Endothelial cell of umbilical vein (primary cell): ENCODE data around the gene ZNF222. TPM values are rescaled to one million over a fixed set of nuclear protein-coding genes. Genes with fewer than 3 reads are reported as not detected.

ENCODE experiments used
- BruUV-seq: library from RNA; stranded (reverse); fragments of 400-500 nt; replicated peaks from 2 replicates; lab custom pipeline; 2021; lab: Mats Ljungman, UMichigan
- CTCF ChIA-PET: fragments of 300-600, 350-600 bp; sonication (Branson Sonifier 250); formaldehyde crosslinking; loops from one replicate; lab custom pipeline; 2021; ENCODE audit warnings: antibody characterized with exemption, inconsistent platforms; lab: Charles Lee
- POLR2A ChIA-PET: fragments of 300-600, 350-600 bp; sonication (Branson Sonifier 250); formaldehyde crosslinking; loops from one replicate; lab custom pipeline; 2021; ENCODE audit warnings: antibody characterized with exemption, inconsistent platforms; lab: Charles Lee
- DNase-seq: peaks from one replicate; pipeline ENCODE4 v3.0.0-alpha.2; 2011; ENCODE audit warnings: low read depth, low spot score
- FAIRE-seq: peaks from 2 replicates; lab custom pipeline; 2011; peaks lifted over from hg19 to GRCh38; lab: Jason Lieb, UNC
- H2AFZ ChIP-seq: 2 replicates; pipeline ENCODE4 v1.6.0; 2012; ENCODE audit warnings: low read depth, low read length, control low read depth, inconsistent platforms
- H3K27ac ChIP-seq: 2 replicates; pipeline ENCODE4 v1.5.1; 2011; ENCODE audit warnings: low read depth, mild to moderate bottlenecking, control low read depth, low read length, moderate library complexity; ENCODE audit not compliant: insufficient read depth
- H3K27me3 ChIP-seq, 2 experiments: 2 replicates each; pipeline versions ENCODE4 v1.6.0 to v1.6.1; 2011; ENCODE audit warnings: low read length in 2 of 2, mixed read lengths in 1 of 2; ENCODE audit not compliant: control insufficient read depth in 2 of 2, insufficient read depth in 2 of 2
- H3K36me3 ChIP-seq, 2 experiments: 2 replicates in 1 of 2; 3 replicates in 1 of 2; pipeline ENCODE4 v1.5.1; 2011; ENCODE audit warnings: low read length in 2 of 2, mild to moderate bottlenecking in 1 of 2, moderate library complexity in 1 of 2; ENCODE audit not compliant: control insufficient read depth in 2 of 2, insufficient read depth in 2 of 2; ENCODE audit errors: extremely low read depth in 1 of 2
- H3K4me1 ChIP-seq: 3 replicates; pipeline ENCODE4 v1.5.1; 2011; ENCODE audit warnings: mild to moderate bottlenecking, low read length; ENCODE audit not compliant: control insufficient read depth, insufficient read depth; ENCODE audit errors: extremely low read depth
- H3K4me2 ChIP-seq: 2 replicates; pipeline ENCODE4 v1.6.1; 2011; ENCODE audit warnings: low read length, control low read depth, mixed read lengths; ENCODE audit not compliant: insufficient read depth
- H3K4me3 ChIP-seq, 3 experiments: fragments of 200-600 bp in 1 of 3; sonication (generic), shearing (Covaris generic) in 1 of 3; replicated peaks in 1 of 3; 2 replicates each; pipeline ENCODE4 v1.5.1; 2011 to 2016; ENCODE audit warnings: control low read depth in 3 of 3, low read length in 3 of 3, mild to moderate bottlenecking in 2 of 3, inconsistent platforms in 1 of 3, low read depth in 1 of 3, moderate library complexity in 1 of 3; ENCODE audit not compliant: insufficient read depth in 1 of 3
- H3K79me2 ChIP-seq: 2 replicates; pipeline ENCODE4 v1.6.0; 2012; ENCODE audit warnings: low read length, inconsistent platforms; ENCODE audit not compliant: control insufficient read depth, insufficient read depth
- H3K9ac ChIP-seq: replicated peaks from 2 replicates; pipeline ENCODE3; 2011; ENCODE audit warnings: low read length, control low read depth; ENCODE audit not compliant: insufficient read depth; ENCODE audit errors: extremely low read depth
- H3K9me1 ChIP-seq: replicated peaks from 3 replicates; pipeline ENCODE4 v1.6.0; 2011; ENCODE audit warnings: mild to moderate bottlenecking, low read length; ENCODE audit not compliant: control insufficient read depth, insufficient read depth; ENCODE audit errors: extremely low read depth
- H3K9me3 ChIP-seq: replicated peaks from 2 replicates; pipeline ENCODE4 v1.5.1; 2012; ENCODE audit warnings: low read length, inconsistent platforms; ENCODE audit not compliant: control insufficient read depth, insufficient read depth
- H4K20me1 ChIP-seq: replicated peaks from 2 replicates; pipeline ENCODE3; 2011; ENCODE audit warnings: mild to moderate bottlenecking, low read length; ENCODE audit not compliant: control insufficient read depth, insufficient read depth; ENCODE audit errors: extremely low read depth
- EZH2 ChIP-seq: IDR thresholded peaks from 2 replicates; pipeline ENCODE4 v1.6.1; 2012; ENCODE audit warnings: borderline replicate concordance, low read depth, mild to moderate bottlenecking, moderate library complexity, low read length, inconsistent platforms; ENCODE audit not compliant: severe bottlenecking
- FOS ChIP-seq: IDR thresholded peaks from 2 replicates; pipeline ENCODE4 v1.6.1; 2011; ENCODE audit warnings: mild to moderate bottlenecking, low read length, moderate library complexity, borderline replicate concordance; ENCODE audit not compliant: insufficient read depth
- GATA2 ChIP-seq: IDR thresholded peaks from 2 replicates; pipeline ENCODE4 v1.7.0; 2011; ENCODE audit warnings: low read depth, mild to moderate bottlenecking, moderate library complexity, mixed read lengths, low read length; ENCODE audit not compliant: insufficient read length, insufficient read depth
- JUN ChIP-seq: IDR thresholded peaks from 2 replicates; pipeline ENCODE4 v1.6.1; 2011; ENCODE audit warnings: borderline replicate concordance, low read depth; ENCODE audit not compliant: insufficient read length, insufficient read depth
- MYC ChIP-seq: IDR thresholded peaks from one replicate; pipeline ENCODE4 v1.6.1; 2011; ENCODE audit warnings: mild to moderate bottlenecking, low read depth, low read length
- POLR2A ChIP-seq: IDR thresholded peaks from 2 replicates; pipeline ENCODE4 v1.6.1; 2012; ENCODE audit warnings: low read depth, mild to moderate bottlenecking, control low read depth, low read length
- POLR2AphosphoS5 ChIP-seq: IDR thresholded peaks from 2 replicates; pipeline ENCODE4 v1.6.1; 2012; ENCODE audit warnings: low read depth, mild to moderate bottlenecking, control low read depth, low read length, moderate library complexity; ENCODE audit not compliant: insufficient read depth
- dilution Hi-C: fragments of 300-500 bp; cut with MboI; formaldehyde crosslinking; loops from one replicate; pipeline ENCODE4 v1.15.0; 2019; ENCODE audit warnings: low sequenced_read_pairs; ENCODE audit not compliant: extremely low pct_ligation_motif_present
- intact Hi-C: fragments of 100-400 bp; cut with micrococcal nuclease; formaldehyde crosslinking; loops from one replicate; pipeline ENCODE4 v1.10.0; 2022
- polyA plus RNA-seq, 4 experiments: library from polyadenylated mRNA; depleted of rRNA in 3 of 4; stranded (reverse) in 3 of 4; unstranded in 1 of 4; fragments of >200 nt; gene quantifications; 2 replicates each; pipeline versions ENCODE4 v1.2.1 to v1.2.3, GENCODE V29; 2011 to 2012; ENCODE audit warnings: missing spikeins in 1 of 4
- total RNA-seq: library from RNA; stranded (reverse); gene quantifications from 2 replicates; pipeline ENCODE4 v1.2.3, GENCODE V29; 2021
- TF ChIP-seq, protein P1 (sequence below): IDR thresholded peaks from 2 replicates; pipeline ENCODE4 v1.6.1; 2011; ENCODE audit not compliant: insufficient read depth, insufficient read length
- TF ChIP-seq, protein P2 (sequence below), 2 donors: IDR thresholded peaks; 1 replicate in 1 of 2; 2 replicates in 1 of 2; pipeline ENCODE4 v1.5.1; 2011; ENCODE audit warnings: low read length in 2 of 2, mild to moderate bottlenecking in 2 of 2, moderate library complexity in 2 of 2, control low read depth in 1 of 2, inconsistent platforms in 1 of 2, low read depth in 1 of 2; ENCODE audit not compliant: insufficient read depth in 1 of 2; ENCODE audit errors: extremely low read depth in 1 of 2

ZNF222 gene
- total and polyA plus RNA-seq, 2 donors (not counting 3 experiments of a cell fraction or from before 2014, with no cell fraction given): 2.2 to 5.2 TPM

DNA sequence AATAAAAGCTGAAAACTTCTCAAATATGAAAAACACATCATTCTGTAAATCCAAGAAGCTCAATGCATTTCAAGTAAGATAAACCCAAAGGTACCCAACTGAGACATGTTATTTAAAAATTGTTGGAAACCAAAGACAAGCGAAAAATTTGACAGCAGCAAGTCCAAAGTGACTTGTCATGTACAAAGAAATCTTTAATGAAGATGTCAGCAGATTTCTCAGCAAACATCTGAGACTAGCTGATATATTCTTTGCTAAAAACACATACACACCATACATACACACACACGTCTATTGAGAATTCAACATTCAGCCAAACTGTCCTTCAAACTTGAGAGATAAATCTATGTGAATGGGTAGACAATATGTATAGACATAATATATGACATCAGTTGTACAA, 5.7 kb upstream of the ZNF222 start:
- ChIA-PET POLR2A (no interaction called here), CTCF (no interaction called here)
- Histone ChIP-seq H3K9me1 (no peaks in the 10 kb centered on the region), H3K27me3 (peaks cover 2 to 3% of the 10 kb centered on the region in 2 experiments), H3K9ac (no peak overlapping the region), H3K27ac (no peak overlapping the region), H3K79me2 (no peaks in the 10 kb centered on the region), H3K4me3 (no peak overlapping the region), H3K9me3 (no peaks in the 10 kb centered on the region), H2AFZ (no peak overlapping the region), H3K4me2 (no peak overlapping the region), H4K20me1 (no peaks in the 10 kb centered on the region), H3K36me3 (no peaks in the 10 kb centered on the region), H3K4me1 (no peaks in the 10 kb centered on the region)
- intact Hi-C loops (no loop called here), dilution Hi-C loops (no loop called here)
- FAIRE-seq (no peak), DNase-seq (no peak)
- no TSS peak for BruUV-seq
- TF ChIP-seq EZH2 (no peak), FOS (no peak), MYC (no peak), GATA2 (no peak), POLR2A (no peak), POLR2AphosphoS5 (no peak), JUN (no peak)
- TF ChIP-seq, protein P1, sequence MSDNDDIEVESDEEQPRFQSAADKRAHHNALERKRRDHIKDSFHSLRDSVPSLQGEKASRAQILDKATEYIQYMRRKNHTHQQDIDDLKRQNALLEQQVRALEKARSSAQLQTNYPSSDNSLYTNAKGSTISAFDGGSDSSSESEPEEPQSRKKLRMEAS: no peak
- TF ChIP-seq, protein P2, sequence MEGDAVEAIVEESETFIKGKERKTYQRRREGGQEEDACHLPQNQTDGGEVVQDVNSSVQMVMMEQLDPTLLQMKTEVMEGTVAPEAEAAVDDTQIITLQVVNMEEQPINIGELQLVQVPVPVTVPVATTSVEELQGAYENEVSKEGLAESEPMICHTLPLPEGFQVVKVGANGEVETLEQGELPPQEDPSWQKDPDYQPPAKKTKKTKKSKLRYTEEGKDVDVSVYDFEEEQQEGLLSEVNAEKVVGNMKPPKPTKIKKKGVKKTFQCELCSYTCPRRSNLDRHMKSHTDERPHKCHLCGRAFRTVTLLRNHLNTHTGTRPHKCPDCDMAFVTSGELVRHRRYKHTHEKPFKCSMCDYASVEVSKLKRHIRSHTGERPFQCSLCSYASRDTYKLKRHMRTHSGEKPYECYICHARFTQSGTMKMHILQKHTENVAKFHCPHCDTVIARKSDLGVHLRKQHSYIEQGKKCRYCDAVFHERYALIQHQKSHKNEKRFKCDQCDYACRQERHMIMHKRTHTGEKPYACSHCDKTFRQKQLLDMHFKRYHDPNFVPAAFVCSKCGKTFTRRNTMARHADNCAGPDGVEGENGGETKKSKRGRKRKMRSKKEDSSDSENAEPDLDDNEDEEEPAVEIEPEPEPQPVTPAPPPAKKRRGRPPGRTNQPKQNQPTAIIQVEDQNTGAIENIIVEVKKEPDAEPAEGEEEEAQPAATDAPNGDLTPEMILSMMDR (IDR thresholded peaks at IDR 0.05; ENCODE audit: extremely low read depth in 1 of 2, insufficient read depth in 1 of 2, low read depth in 1 of 2, low read length in 2 of 2): no peak
